ENCODE results near the gene FH.

Gene FH

DNA sequence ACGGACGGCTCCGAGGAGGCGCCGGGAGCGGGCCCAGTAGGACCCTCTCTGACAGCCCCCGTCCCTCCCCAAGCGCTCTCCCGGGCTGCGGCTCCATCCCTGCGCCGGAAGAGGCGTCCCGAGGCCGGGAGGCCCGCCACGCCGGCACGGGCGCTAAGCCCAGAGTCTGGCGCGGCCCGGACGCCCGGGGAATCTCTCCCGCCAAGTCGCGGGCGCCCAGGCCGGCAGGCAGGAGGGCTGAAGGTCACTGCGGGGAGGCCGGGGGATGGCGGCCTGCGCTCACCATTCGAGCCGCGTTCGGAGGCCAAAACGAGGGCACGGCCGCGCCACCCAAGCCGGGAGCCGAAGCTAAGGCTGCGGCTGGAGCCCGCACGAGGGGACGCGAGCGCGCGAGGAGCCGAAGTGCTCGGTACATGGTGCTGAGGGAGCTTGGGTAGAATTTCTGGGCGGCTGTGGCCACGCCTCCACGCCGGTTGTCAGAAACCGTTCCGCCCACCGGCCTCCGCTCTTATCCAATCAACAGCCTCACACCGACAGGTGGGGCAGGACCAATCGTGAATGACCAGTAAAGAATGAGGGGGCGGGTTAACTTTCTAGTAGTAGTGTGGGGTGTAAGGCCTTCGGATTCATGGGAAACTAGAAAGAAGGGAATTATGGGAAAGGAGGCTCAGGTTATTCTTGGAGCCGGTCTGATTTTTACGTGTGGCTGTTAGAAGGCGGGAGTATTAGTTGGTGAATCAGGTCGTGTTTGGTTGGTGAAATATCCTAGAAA is at the start of gene FH:
TSS of gene FH (minus strand) at position 448 of the 772 bp plus-strand sequence. CDS start at position 415, 33 bp downstream.
- TF ChIP-seq MYC (IDR thresholded peaks at IDR 0.05; ENCODE audit: low read depth, low read length) (peak; percentile 53; the same call in 1 of the 2 replicates), POLR2A (IDR thresholded peaks at IDR 0.05; ENCODE audit: extremely low read depth, insufficient read length) (peak; percentile 83)
- TF ChIP-seq, protein P1, sequence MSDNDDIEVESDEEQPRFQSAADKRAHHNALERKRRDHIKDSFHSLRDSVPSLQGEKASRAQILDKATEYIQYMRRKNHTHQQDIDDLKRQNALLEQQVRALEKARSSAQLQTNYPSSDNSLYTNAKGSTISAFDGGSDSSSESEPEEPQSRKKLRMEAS (IDR thresholded peaks at IDR 0.05; ENCODE audit: low read depth, low read length), result peak; percentile 69
- TF ChIP-seq, protein P2, sequence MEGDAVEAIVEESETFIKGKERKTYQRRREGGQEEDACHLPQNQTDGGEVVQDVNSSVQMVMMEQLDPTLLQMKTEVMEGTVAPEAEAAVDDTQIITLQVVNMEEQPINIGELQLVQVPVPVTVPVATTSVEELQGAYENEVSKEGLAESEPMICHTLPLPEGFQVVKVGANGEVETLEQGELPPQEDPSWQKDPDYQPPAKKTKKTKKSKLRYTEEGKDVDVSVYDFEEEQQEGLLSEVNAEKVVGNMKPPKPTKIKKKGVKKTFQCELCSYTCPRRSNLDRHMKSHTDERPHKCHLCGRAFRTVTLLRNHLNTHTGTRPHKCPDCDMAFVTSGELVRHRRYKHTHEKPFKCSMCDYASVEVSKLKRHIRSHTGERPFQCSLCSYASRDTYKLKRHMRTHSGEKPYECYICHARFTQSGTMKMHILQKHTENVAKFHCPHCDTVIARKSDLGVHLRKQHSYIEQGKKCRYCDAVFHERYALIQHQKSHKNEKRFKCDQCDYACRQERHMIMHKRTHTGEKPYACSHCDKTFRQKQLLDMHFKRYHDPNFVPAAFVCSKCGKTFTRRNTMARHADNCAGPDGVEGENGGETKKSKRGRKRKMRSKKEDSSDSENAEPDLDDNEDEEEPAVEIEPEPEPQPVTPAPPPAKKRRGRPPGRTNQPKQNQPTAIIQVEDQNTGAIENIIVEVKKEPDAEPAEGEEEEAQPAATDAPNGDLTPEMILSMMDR (IDR thresholded peaks at IDR 0.05; ENCODE audit: low read depth, low read length), result no peak
- DNase-seq (ENCODE audit: low read depth), result peak; percentile 97
- H3K4me3 ChIP-seq (ENCODE audit: low read depth, low read length), result peak within 1 kb of the TSS; percentile 87

DNA sequence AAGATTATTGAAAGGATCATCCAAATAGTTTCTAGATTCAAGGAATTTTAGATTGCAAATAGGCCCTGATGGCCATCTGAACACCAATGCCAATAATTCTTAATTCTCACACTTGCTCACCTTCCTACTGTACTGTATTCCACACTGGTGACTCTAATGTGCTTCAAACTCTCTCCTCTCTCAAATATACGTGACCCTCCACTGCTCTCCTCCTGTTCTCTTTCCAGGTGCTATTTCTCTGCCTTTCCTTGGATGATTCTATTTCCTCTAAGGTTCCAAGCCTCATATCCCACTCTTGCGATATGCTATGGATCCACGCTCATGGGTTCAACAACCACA is 41.3 kb upstream of the FH start:
- TF ChIP-seq POLR2A (IDR thresholded peaks at IDR 0.05; ENCODE audit: extremely low read depth, insufficient read length) (no peak), MYC (IDR thresholded peaks at IDR 0.05; ENCODE audit: low read depth, low read length) (no peak)
- TF ChIP-seq, protein P1 (IDR thresholded peaks at IDR 0.05; ENCODE audit: low read depth, low read length), result no peak
- TF ChIP-seq, protein P2 (IDR thresholded peaks at IDR 0.05; ENCODE audit: low read depth, low read length), result no peak
- no peak for DNase-seq (ENCODE audit: low read depth)
- H3K4me3 ChIP-seq (ENCODE audit: low read depth, low read length), result no peak overlapping the region

DNA sequence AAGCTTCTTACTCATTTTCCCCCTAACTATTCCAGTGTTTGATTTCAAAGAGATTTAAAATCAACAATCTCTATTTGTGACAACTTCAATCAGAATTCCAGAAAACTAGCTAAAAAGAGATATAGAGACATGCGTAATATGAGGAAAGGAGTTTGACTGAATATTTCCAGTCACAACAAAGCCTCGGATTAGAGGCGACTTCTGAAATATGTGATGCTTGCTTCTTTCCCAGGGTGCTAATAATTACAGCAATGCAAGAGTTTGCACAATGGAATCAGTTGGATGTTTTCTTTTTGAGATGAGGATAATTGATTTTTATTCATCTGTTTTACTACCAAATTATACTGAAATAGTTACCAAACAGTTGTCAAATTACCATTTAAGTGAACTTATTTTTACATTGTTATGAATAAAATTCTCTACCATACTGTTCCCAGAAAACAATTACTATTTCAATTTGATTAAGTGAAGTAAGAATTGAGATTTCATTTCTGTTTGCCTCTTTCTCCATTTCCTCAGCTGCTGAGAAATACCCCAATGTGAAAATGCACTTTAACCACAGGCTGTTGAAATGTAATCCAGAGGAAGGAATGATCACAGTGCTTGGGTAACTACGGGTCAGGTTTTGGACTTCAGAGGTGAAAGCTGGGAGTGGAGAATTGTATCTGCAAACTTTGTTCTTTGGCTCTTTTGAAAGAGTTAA is 40.7 kb upstream of the FH start:
- H3K4me3 ChIP-seq (ENCODE audit: low read depth, low read length), result no peak overlapping the region
- DNase-seq (ENCODE audit: low read depth), result peak; percentile 55
- TF ChIP-seq POLR2A (IDR thresholded peaks at IDR 0.05; ENCODE audit: extremely low read depth, insufficient read length) (no peak), MYC (IDR thresholded peaks at IDR 0.05; ENCODE audit: low read depth, low read length) (no peak)
- TF ChIP-seq, protein P2 (IDR thresholded peaks at IDR 0.05; ENCODE audit: low read depth, low read length), result no peak
- TF ChIP-seq, protein P1 (IDR thresholded peaks at IDR 0.05; ENCODE audit: low read depth, low read length), result no peak

DNA sequence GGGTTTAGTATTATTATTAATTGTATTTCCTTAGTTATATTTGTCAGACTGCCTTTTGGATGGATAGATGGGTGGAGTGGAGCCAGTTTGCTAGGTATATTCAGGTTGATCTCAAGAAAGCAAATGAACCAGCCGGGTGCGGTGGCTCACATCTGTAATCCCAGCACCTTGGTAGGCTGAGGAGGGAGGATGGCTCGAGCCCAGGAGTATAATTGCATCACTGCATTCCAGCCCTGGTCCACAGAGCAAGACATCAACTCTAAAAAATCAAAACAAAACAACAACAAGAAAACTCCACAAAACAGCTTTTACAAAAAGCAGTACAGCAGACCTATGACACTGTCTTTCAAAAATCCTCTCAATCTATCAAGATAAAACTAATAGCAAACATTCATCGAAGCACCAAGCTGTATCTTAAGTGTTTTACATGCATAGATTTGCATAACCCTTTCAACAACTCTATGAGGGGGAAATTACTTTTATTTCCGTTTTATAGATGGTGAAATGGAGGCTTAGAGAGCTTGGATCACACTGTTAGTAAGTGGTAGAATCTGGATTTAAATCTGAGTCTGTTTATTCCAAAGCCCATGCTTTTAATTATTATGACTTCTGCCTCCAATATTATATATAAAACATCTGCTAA is 38.1 kb upstream of the FH start:
- TF ChIP-seq, protein P2 (IDR thresholded peaks at IDR 0.05; ENCODE audit: low read depth, low read length), result no peak
- TF ChIP-seq POLR2A (IDR thresholded peaks at IDR 0.05; ENCODE audit: extremely low read depth, insufficient read length), result no peak
- no peak for TF ChIP-seq MYC (IDR thresholded peaks at IDR 0.05; ENCODE audit: low read depth, low read length)
- TF ChIP-seq, protein P1 (IDR thresholded peaks at IDR 0.05; ENCODE audit: low read depth, low read length), result no peak
- H3K4me3 ChIP-seq (ENCODE audit: low read depth, low read length), result no peak overlapping the region
- no peak for DNase-seq (ENCODE audit: low read depth)

DNA sequence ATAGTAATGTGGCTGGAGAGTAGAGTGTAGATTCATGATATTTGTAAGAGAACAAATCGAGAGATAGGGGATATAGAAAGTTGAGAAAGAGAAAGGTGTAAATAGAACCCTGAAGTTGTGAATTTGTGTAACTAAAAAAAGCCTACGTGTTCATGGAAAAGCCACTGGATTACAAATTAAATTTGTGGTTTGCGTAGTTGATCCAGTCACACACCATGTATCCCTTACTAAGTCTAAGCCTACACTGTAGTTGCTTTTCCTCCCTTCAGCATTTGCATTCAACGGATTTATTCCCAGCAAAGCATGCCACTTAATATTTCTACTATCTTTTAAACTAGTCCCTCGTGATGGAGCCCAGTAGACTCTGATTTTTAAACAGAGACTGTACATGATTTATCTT is 37.5 kb upstream of the FH start:
- H3K4me3 ChIP-seq (ENCODE audit: low read depth, low read length), result no peak overlapping the region
- DNase-seq (ENCODE audit: low read depth), result no peak
- TF ChIP-seq POLR2A (IDR thresholded peaks at IDR 0.05; ENCODE audit: extremely low read depth, insufficient read length) (no peak), MYC (IDR thresholded peaks at IDR 0.05; ENCODE audit: low read depth, low read length) (no peak)
- TF ChIP-seq, protein P2 (IDR thresholded peaks at IDR 0.05; ENCODE audit: low read depth, low read length), result no peak
- TF ChIP-seq, protein P1 (IDR thresholded peaks at IDR 0.05; ENCODE audit: low read depth, low read length), result no peak
